WTC11 (cell line): ENCODE measurements around the gene FA2H. TPM values are rescaled to one million over a fixed set of nuclear protein-coding genes. Genes with fewer than 3 reads are reported as not detected.

Source experiments
- ATAC-seq: fragments of 200-7000 bp; cut with Tn5 transposase; 2 replicates; pipeline ENCODE4 v1.10.0; 2021; ENCODE audit warnings: mild to moderate bottlenecking, moderate library complexity
- CTCF ChIA-PET: fragments of 300-600 bp; sonication (Branson Sonifier 250); formaldehyde crosslinking; loops from one replicate; lab custom pipeline; 2021; ENCODE audit warnings: antibody characterized with exemption; lab: Charles Lee
- POLR2A ChIA-PET: fragments of 350-600 bp; sonication (Branson Sonifier 250); formaldehyde crosslinking; loops from one replicate; lab custom pipeline; 2021; ENCODE audit warnings: antibody characterized with exemption; lab: Charles Lee
- DNase-seq: peaks from one replicate; pipeline ENCODE4 v3.0.0; 2021; ENCODE audit warnings: low spot score
- H3K27ac Mint-ChIP-seq: 2 replicates; pipeline ENCODE4 v1.8.0; 2021; ENCODE audit warnings: mixed read lengths
- H3K27me3 Mint-ChIP-seq: 2 replicates; pipeline ENCODE4 v1.8.0; 2021; ENCODE audit warnings: low read depth, mild to moderate bottlenecking, moderate library complexity, mixed read lengths
- H3K36me3 Mint-ChIP-seq: 2 replicates; pipeline ENCODE4 v1.8.0; 2021; ENCODE audit warnings: mixed read lengths
- H3K4me1 Mint-ChIP-seq: 2 replicates; pipeline ENCODE4 v1.8.0; 2022; ENCODE audit warnings: mixed read lengths
- H3K4me3 Mint-ChIP-seq: 2 replicates; pipeline ENCODE4 v1.8.0; 2021; ENCODE audit warnings: mild to moderate bottlenecking, moderate library complexity, mixed read lengths
- H3K9me3 Mint-ChIP-seq: 2 replicates; pipeline ENCODE4 v1.8.0; 2021; ENCODE audit warnings: mixed read lengths
- ATF1 ChIP-seq: sonication (generic); formaldehyde crosslinking; IDR thresholded peaks from 2 replicates; pipeline ENCODE4 v1.8.1; 2023; ENCODE audit warnings: mild to moderate bottlenecking, moderate library complexity, missing genetic modification reagents
- ATF2 ChIP-seq: sonication (generic); formaldehyde crosslinking; IDR thresholded peaks from 2 replicates; pipeline ENCODE4 v1.8.1; 2022; ENCODE audit warnings: low read depth, missing genetic modification reagents, borderline replicate concordance
- CDX4 ChIP-seq: fragments of 250-450 bp; sonication (Bioruptor Pico); IDR thresholded peaks from 2 replicates; pipeline ENCODE4 v1.9.0; 2021; ENCODE audit warnings: moderate library complexity, mild to moderate bottlenecking, inconsistent platforms, borderline replicate concordance
- CREM ChIP-seq: sonication (generic); formaldehyde crosslinking; IDR thresholded peaks from 2 replicates; pipeline ENCODE4 v1.8.1; 2022; ENCODE audit warnings: mild to moderate bottlenecking, missing genetic modification reagents, moderate library complexity
- E2F1 ChIP-seq: sonication (generic); formaldehyde crosslinking; IDR thresholded peaks from 2 replicates; pipeline ENCODE4 v1.8.0; 2022; ENCODE audit warnings: mild to moderate bottlenecking, missing genetic modification reagents
- ELF4 ChIP-seq: sonication (generic); formaldehyde crosslinking; IDR thresholded peaks from 2 replicates; pipeline ENCODE4 v1.8.1; 2022; ENCODE audit warnings: low read depth, mild to moderate bottlenecking, moderate library complexity, missing genetic modification reagents
- EMX1 ChIP-seq: fragments of 250-450 bp; sonication (Bioruptor Pico); IDR thresholded peaks from 2 replicates; pipeline ENCODE4 v1.8.0; 2021; ENCODE audit warnings: mild to moderate bottlenecking
- FOXJ3 ChIP-seq: sonication (generic); formaldehyde crosslinking; IDR thresholded peaks from 2 replicates; pipeline ENCODE4 v1.9.0; 2021; ENCODE audit warnings: missing genetic modification reagents, mild to moderate bottlenecking, borderline replicate concordance
- FOXP4 ChIP-seq: sonication (generic); formaldehyde crosslinking; IDR thresholded peaks from 2 replicates; pipeline ENCODE4 v1.8.0; 2022; ENCODE audit warnings: mild to moderate bottlenecking, missing genetic modification reagents
- GTF2I ChIP-seq: fragments of 250-450 bp; sonication (Bioruptor Pico); conservative IDR thresholded peaks from 2 replicates; pipeline ENCODE4 v1.4.0; 2021; ENCODE audit warnings: mild to moderate bottlenecking
- IRF2 ChIP-seq: sonication (generic); formaldehyde crosslinking; IDR thresholded peaks from 2 replicates; pipeline ENCODE4 v1.8.0; 2022; ENCODE audit warnings: low read depth, missing genetic modification reagents, borderline replicate concordance
- JAZF1 ChIP-seq: fragments of 250-450 bp; sonication (Bioruptor Pico); IDR thresholded peaks from 2 replicates; pipeline ENCODE4 v1.9.0; 2021; ENCODE audit warnings: moderate library complexity, mild to moderate bottlenecking, inconsistent platforms
- KAT7 ChIP-seq: sonication (generic); formaldehyde crosslinking; IDR thresholded peaks from 2 replicates; pipeline ENCODE4 v1.8.1; 2023; ENCODE audit warnings: missing genetic modification reagents, mild to moderate bottlenecking, borderline replicate concordance
- MAX ChIP-seq: sonication (generic); formaldehyde crosslinking; IDR thresholded peaks from 2 replicates; pipeline ENCODE4 v1.8.0; 2022; ENCODE audit warnings: mild to moderate bottlenecking, missing genetic modification reagents
- NFATC4 ChIP-seq: fragments of 250-450 bp; sonication (Bioruptor Pico); IDR thresholded peaks from 2 replicates; pipeline ENCODE4 v1.9.0; 2021; ENCODE audit warnings: mild to moderate bottlenecking
- NR3C1 ChIP-seq: sonication (generic); formaldehyde crosslinking; conservative IDR thresholded peaks from 2 replicates; pipeline ENCODE4 v1.8.1; 2023; ENCODE audit warnings: low read depth, mild to moderate bottlenecking, missing genetic modification reagents
- TEAD1 ChIP-seq: sonication (generic); formaldehyde crosslinking; IDR thresholded peaks from 2 replicates; pipeline ENCODE4 v1.8.0; 2022; ENCODE audit warnings: mild to moderate bottlenecking, missing genetic modification reagents
- ZNF121 ChIP-seq: sonication (generic); formaldehyde crosslinking; IDR thresholded peaks from 2 replicates; pipeline ENCODE4 v1.8.0; 2023; ENCODE audit warnings: missing genetic modification reagents
- ZNF138 ChIP-seq: sonication (generic); formaldehyde crosslinking; conservative IDR thresholded peaks from 2 replicates; pipeline ENCODE4 v1.8.1; 2022; ENCODE audit warnings: mild to moderate bottlenecking, moderate library complexity, missing genetic modification reagents
- ZNF263 ChIP-seq: sonication (generic); formaldehyde crosslinking; IDR thresholded peaks from 2 replicates; pipeline ENCODE4 v1.8.1; 2022; ENCODE audit warnings: low read depth, mild to moderate bottlenecking, moderate library complexity, missing genetic modification reagents
- ZNF281 ChIP-seq: sonication (generic); formaldehyde crosslinking; IDR thresholded peaks from 2 replicates; pipeline ENCODE4 v1.8.0; 2023; ENCODE audit warnings: mild to moderate bottlenecking, missing genetic modification reagents
- ZNF416 ChIP-seq: fragments of 250-450 bp; sonication (Bioruptor Pico); IDR thresholded peaks from 2 replicates; pipeline ENCODE4 v1.9.0; 2021; ENCODE audit warnings: mild to moderate bottlenecking, inconsistent platforms
- total RNA-seq: library from RNA; stranded (reverse); gene quantifications from 3 replicates; pipeline ENCODE4 v1.2.3, GENCODE V29; 2021
- TF ChIP-seq, protein P1 (sequence below): sonication (generic); formaldehyde crosslinking; IDR thresholded peaks from 2 replicates; pipeline ENCODE4 v1.8.0; 2022; ENCODE audit warnings: mild to moderate bottlenecking, missing genetic modification reagents

FA2H gene
- total RNA-seq, 1 experiment from 2014 or later: 10.9 TPM

DNA sequence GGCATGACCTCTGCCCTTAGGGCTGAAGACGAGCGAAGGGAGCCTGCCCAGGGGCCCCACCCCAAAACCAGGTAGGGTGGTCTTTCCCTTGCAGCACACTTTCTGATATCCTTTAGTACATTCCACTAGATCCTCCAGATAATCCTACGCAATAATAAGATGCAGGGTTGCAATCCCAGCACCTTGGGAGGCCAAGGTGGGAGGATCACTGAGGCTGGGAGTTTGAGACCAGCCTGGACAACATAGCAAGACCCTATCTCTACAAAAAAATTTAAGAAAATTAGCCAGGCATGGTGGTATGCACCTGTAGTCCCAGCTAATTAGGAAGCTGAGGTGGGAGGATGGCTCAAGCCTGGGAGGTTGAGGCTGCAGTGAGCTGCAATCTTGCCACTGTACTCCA lies 39.1 kb downstream of the FA2H start:
- ATAC-seq (no peak), DNase-seq (no peak)
- ChIA-PET POLR2A (no interaction called here), CTCF (interaction anchor here (0.6 to 1.7 kb wide), 3 partner anchors 20 to 78 kb away, joined by 3 to 4 read pairs (median 4); no protein-coding TSS in a partner anchor)
- H3K27ac Mint-ChIP-seq: no peak overlapping the region
- no peaks in the 10 kb centered on the region for H3K27me3 Mint-ChIP-seq
- peaks cover 46% of the 10 kb centered on the region for H3K4me1 Mint-ChIP-seq
- TF ChIP-seq FOXJ3 (CRISPR knock-in tag): no peak
- TF ChIP-seq FOXP4 (CRISPR knock-in tag): no peak
- peak; percentile 79; the same call in 1 of the 2 replicates for TF ChIP-seq ZNF121 (CRISPR knock-in tag)
- no peaks in the 10 kb centered on the region for H3K36me3 Mint-ChIP-seq
- no peaks in the 10 kb centered on the region for H3K9me3 Mint-ChIP-seq
- no peak overlapping the region for H3K4me3 Mint-ChIP-seq

- TF ChIP-seq ATF1 (CRISPR knock-in tag) (no peak), GTF2I (CRISPR knock-in tag) (no peak), E2F1 (no peak), ZNF416 (no peak), MAX (CRISPR knock-in tag) (no peak), NFATC4 (no peak)
- H3K4me1 Mint-ChIP-seq: peaks cover 50% of the 10 kb centered on the region
- no peak overlapping the region for H3K4me3 Mint-ChIP-seq
- CTCF ChIA-PET: interaction anchor here (1.0 to 2.9 kb wide), 6 partner anchors 8 to 127 kb away, joined by 3 to 20 read pairs (median 8); partner anchors contain the start of gene FA2H
- DNase-seq (no peak), ATAC-seq (no peak)
- POLR2A ChIA-PET: no interaction called here
- no peak overlapping the region for H3K27ac Mint-ChIP-seq
- H3K36me3 Mint-ChIP-seq: no peaks in the 10 kb centered on the region
- H3K9me3 Mint-ChIP-seq: no peaks in the 10 kb centered on the region
- H3K27me3 Mint-ChIP-seq: no peaks in the 10 kb centered on the region
Measured at GRCh38 chr16:74735162-74735452, 39.5 kb downstream of the FA2H start.

DNA sequence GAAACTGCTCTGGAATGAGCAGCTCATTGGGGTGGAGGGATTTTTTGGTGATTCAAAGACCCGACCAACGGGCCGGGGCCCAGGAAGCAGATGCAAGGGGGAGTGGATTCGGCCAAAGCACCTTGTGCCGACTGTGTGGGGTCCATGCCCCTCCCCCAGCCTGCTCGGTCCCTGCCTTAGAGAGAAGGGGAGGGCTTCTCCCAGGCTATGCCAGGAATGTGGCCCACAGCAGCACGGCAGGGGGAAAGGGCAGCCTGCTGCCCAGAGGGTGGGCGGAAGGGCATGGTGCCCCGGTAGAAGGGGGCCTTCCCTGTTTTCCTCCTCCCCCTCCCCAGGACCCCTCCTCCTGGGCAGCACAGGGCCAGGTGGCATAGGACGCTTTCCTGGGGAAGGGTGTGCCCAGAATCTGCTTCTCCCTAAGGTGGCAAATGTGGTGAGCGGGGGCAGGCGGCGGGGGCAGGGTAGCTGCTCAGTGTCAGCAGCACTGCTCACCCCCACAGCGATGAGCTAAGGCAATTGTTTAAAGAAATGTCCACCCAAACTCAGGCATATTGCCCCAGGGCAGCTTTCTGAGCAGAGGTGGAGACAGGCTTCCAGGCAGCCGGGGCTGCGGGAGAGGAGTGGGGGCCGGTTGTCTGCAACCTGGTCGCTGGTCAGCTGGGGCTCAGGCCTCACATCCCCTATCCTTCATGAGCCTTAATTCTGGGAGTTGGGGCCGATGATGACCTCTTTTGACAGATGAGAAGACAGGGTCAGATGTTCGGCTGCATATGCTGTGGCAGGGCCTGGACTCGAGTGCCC lies 40.1 kb downstream of the FA2H start:
- H3K27ac Mint-ChIP-seq: peak overlapping the region; percentile 78
- H3K27me3 Mint-ChIP-seq: no peaks in the 10 kb centered on the region
- peaks cover 51% of the 10 kb centered on the region for H3K4me1 Mint-ChIP-seq
- ChIA-PET POLR2A (no interaction called here), CTCF (interaction anchor here (1.0 to 2.9 kb wide), 8 partner anchors 8 to 128 kb away, joined by 3 to 20 read pairs (median 4); partner anchors contain the start of gene FA2H)
- H3K36me3 Mint-ChIP-seq: no peaks in the 10 kb centered on the region
- peak overlapping the region; percentile 43; the same call in 1 of the 2 replicates for H3K4me3 Mint-ChIP-seq
- ATAC-seq: peak; percentile 83
- H3K9me3 Mint-ChIP-seq: no peaks in the 10 kb centered on the region
- DNase-seq: peak; percentile 69
- no peak for TF ChIP-seq NR3C1
- no peak for TF ChIP-seq CDX4 (CRISPR knock-in tag)
- 0 out of 2 replicates have a peak, but pooled peaks have one; percentile 58 for TF ChIP-seq KAT7 (CRISPR knock-in tag)
- TF ChIP-seq EMX1 (CRISPR knock-in tag): no peak
- TF ChIP-seq ATF2 (CRISPR knock-in tag): no peak
- TF ChIP-seq CREM (CRISPR knock-in tag): no peak
- TF ChIP-seq TEAD1 (CRISPR knock-in tag): peak; percentile 80; the same call in 1 of the 2 replicates
- TF ChIP-seq ZNF281 (CRISPR knock-in tag): peak; percentile 84; the same call in 1 of the 2 replicates
- no peak for TF ChIP-seq ELF4 (CRISPR knock-in tag)
- no peak for TF ChIP-seq IRF2
- TF ChIP-seq, protein P1, sequence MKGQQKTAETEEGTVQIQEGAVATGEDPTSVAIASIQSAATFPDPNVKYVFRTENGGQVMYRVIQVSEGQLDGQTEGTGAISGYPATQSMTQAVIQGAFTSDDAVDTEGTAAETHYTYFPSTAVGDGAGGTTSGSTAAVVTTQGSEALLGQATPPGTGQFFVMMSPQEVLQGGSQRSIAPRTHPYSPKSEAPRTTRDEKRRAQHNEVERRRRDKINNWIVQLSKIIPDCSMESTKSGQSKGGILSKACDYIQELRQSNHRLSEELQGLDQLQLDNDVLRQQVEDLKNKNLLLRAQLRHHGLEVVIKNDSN (CRISPR knock-in tag): no peak
- no peak for TF ChIP-seq ZNF263 (CRISPR knock-in tag)
- no peak for TF ChIP-seq ZNF138 (CRISPR knock-in tag)
- TF ChIP-seq JAZF1 (CRISPR knock-in tag): no peak
